SHP77 (cell line): ENCODE data around the gene RASAL3.
"Not testable (repeated sequence)": the region's sequence is repeated elsewhere in the genome, so short reads cannot be mapped to it uniquely, and the experiment has no call there.

Experiments used
- DNase-seq, 2 experiments: peaks; one replicate each; lab custom pipeline; 2025; lab: John Stamatoyannopoulos, UW

RASAL3 gene

GRCh38 chr19:15418579-15419412, 45.5 kb downstream of the RASAL3 start, which contains the start of gene AKAP8L:
Gene AKAP8L (minus strand): TSS chr19:15418988. CDS start chr19:15418923, 65 bp downstream.
- DNase-seq: peak; percentile 98 to 99

GRCh38 chr19:15418231-15418578, 46.1 kb downstream of the RASAL3 start:
- DNase-seq: no peak

- no peak for DNase-seq
Observed at GRCh38 chr19:15417699-15418098, 46.6 kb downstream of the RASAL3 start.

GRCh38 chr19:15412832-15413231, 51.5 kb downstream of the RASAL3 start:
- no peak for DNase-seq

- DNase-seq: not testable (repeated sequence)
Observed at GRCh38 chr19:15411351-15411750, 53.0 kb downstream of the RASAL3 start.

GRCh38 chr19:15404780-15405211, 59.5 kb downstream of the RASAL3 start:
- no peak for DNase-seq

- no peak for DNase-seq
Observed at GRCh38 chr19:15404097-15404779, 60.1 kb downstream of the RASAL3 start.

- no peak for DNase-seq
Observed at GRCh38 chr19:15403151-15403531, 61.2 kb downstream of the RASAL3 start.

GRCh38 chr19:15402411-15403150, 61.8 kb downstream of the RASAL3 start:
- no peak for DNase-seq
